WTC11 (cell line): ENCODE results near the gene HRH4. TPM values are rescaled to one million over a fixed set of nuclear protein-coding genes. Genes with fewer than 3 reads are reported as not detected.

Experiments
- ATAC-seq: fragments of 200-7000 bp; cut with Tn5 transposase; 2 replicates; pipeline ENCODE4 v1.10.0; 2021; ENCODE audit warnings: mild to moderate bottlenecking, moderate library complexity
- CTCF ChIA-PET: fragments of 300-600 bp; sonication (Branson Sonifier 250); formaldehyde crosslinking; loops from one replicate; lab custom pipeline; 2021; ENCODE audit warnings: antibody characterized with exemption; lab: Charles Lee
- POLR2A ChIA-PET: fragments of 350-600 bp; sonication (Branson Sonifier 250); formaldehyde crosslinking; loops from one replicate; lab custom pipeline; 2021; ENCODE audit warnings: antibody characterized with exemption; lab: Charles Lee
- DNase-seq: peaks from one replicate; pipeline ENCODE4 v3.0.0; 2021; ENCODE audit warnings: low spot score
- H3K27ac Mint-ChIP-seq: 2 replicates; pipeline ENCODE4 v1.8.0; 2021; ENCODE audit warnings: mixed read lengths
- H3K27me3 Mint-ChIP-seq: 2 replicates; pipeline ENCODE4 v1.8.0; 2021; ENCODE audit warnings: low read depth, mild to moderate bottlenecking, moderate library complexity, mixed read lengths
- H3K36me3 Mint-ChIP-seq: 2 replicates; pipeline ENCODE4 v1.8.0; 2021; ENCODE audit warnings: mixed read lengths
- H3K4me1 Mint-ChIP-seq: 2 replicates; pipeline ENCODE4 v1.8.0; 2022; ENCODE audit warnings: mixed read lengths
- H3K4me3 Mint-ChIP-seq: 2 replicates; pipeline ENCODE4 v1.8.0; 2021; ENCODE audit warnings: mild to moderate bottlenecking, moderate library complexity, mixed read lengths
- H3K9me3 Mint-ChIP-seq: 2 replicates; pipeline ENCODE4 v1.8.0; 2021; ENCODE audit warnings: mixed read lengths
- CDX4 ChIP-seq: fragments of 250-450 bp; sonication (Bioruptor Pico); IDR thresholded peaks from 2 replicates; pipeline ENCODE4 v1.9.0; 2021; ENCODE audit warnings: moderate library complexity, mild to moderate bottlenecking, inconsistent platforms, borderline replicate concordance
- CTCF ChIP-seq: fragments of 200-600 bp; IDR thresholded peaks from 2 replicates; pipeline ENCODE4 v1.8.0; 2022; ENCODE audit warnings: antibody characterized with exemption
- JAZF1 ChIP-seq: fragments of 250-450 bp; sonication (Bioruptor Pico); IDR thresholded peaks from 2 replicates; pipeline ENCODE4 v1.9.0; 2021; ENCODE audit warnings: moderate library complexity, mild to moderate bottlenecking, inconsistent platforms
- MYBL2 ChIP-seq: sonication (generic); formaldehyde crosslinking; IDR thresholded peaks from 2 replicates; pipeline ENCODE4 v1.8.1; 2023; ENCODE audit warnings: mild to moderate bottlenecking, moderate library complexity, missing genetic modification reagents
- NR2C2 ChIP-seq: sonication (generic); formaldehyde crosslinking; IDR thresholded peaks from 2 replicates; pipeline ENCODE4 v1.8.0; 2022; ENCODE audit warnings: mild to moderate bottlenecking, missing genetic modification reagents
- PRDM15 ChIP-seq: sonication (generic); formaldehyde crosslinking; IDR thresholded peaks from 2 replicates; pipeline ENCODE4 v1.8.0; 2022; ENCODE audit warnings: missing genetic modification reagents
- RORB ChIP-seq: fragments of 250-450 bp; sonication (Bioruptor Pico); IDR thresholded peaks from 2 replicates; pipeline ENCODE4 v1.9.0; 2021; ENCODE audit warnings: mild to moderate bottlenecking
- SOX15 ChIP-seq: fragments of 250-450 bp; sonication (Bioruptor Pico); IDR thresholded peaks from 2 replicates; pipeline ENCODE4 v1.9.0; 2021; ENCODE audit warnings: mild to moderate bottlenecking
- ZBTB21 ChIP-seq: sonication (generic); formaldehyde crosslinking; IDR thresholded peaks from 2 replicates; pipeline ENCODE4 v1.8.1; 2023; ENCODE audit warnings: mild to moderate bottlenecking, missing genetic modification reagents, borderline replicate concordance
- ZNF138 ChIP-seq: sonication (generic); formaldehyde crosslinking; conservative IDR thresholded peaks from 2 replicates; pipeline ENCODE4 v1.8.1; 2022; ENCODE audit warnings: mild to moderate bottlenecking, moderate library complexity, missing genetic modification reagents
- ZNF263 ChIP-seq: sonication (generic); formaldehyde crosslinking; IDR thresholded peaks from 2 replicates; pipeline ENCODE4 v1.8.1; 2022; ENCODE audit warnings: low read depth, mild to moderate bottlenecking, moderate library complexity, missing genetic modification reagents
- ZNF281 ChIP-seq: sonication (generic); formaldehyde crosslinking; IDR thresholded peaks from 2 replicates; pipeline ENCODE4 v1.8.0; 2023; ENCODE audit warnings: mild to moderate bottlenecking, missing genetic modification reagents
- ZNF396 ChIP-seq: fragments of 250-450 bp; sonication (Bioruptor Pico); IDR thresholded peaks from 2 replicates; pipeline ENCODE4 v1.8.0; 2021; ENCODE audit warnings: mild to moderate bottlenecking, moderate library complexity, borderline replicate concordance
- ZNF416 ChIP-seq: fragments of 250-450 bp; sonication (Bioruptor Pico); IDR thresholded peaks from 2 replicates; pipeline ENCODE4 v1.9.0; 2021; ENCODE audit warnings: mild to moderate bottlenecking, inconsistent platforms
- ZNF425 ChIP-seq: fragments of 250-450 bp; sonication (Bioruptor Pico); conservative IDR thresholded peaks from 2 replicates; pipeline ENCODE4 v1.9.0; 2021; ENCODE audit warnings: mild to moderate bottlenecking
- ZSCAN18 ChIP-seq: fragments of 250-450 bp; sonication (Bioruptor Pico); IDR thresholded peaks from 2 replicates; pipeline ENCODE4 v2.1.2; 2022; ENCODE audit warnings: mild to moderate bottlenecking, moderate library complexity
- total RNA-seq: library from RNA; stranded (reverse); gene quantifications from 3 replicates; pipeline ENCODE4 v1.2.3, GENCODE V29; 2021

HRH4 gene
- total RNA-seq, 1 experiment from 2014 or later, result not detected

- H3K36me3 Mint-ChIP-seq, result no peaks in the 10 kb centered on the region
- no peak for TF ChIP-seq ZSCAN18 (CRISPR knock-in tag)
- TF ChIP-seq CTCF, result no peak
- no peak for TF ChIP-seq ZNF263 (CRISPR knock-in tag)
- TF ChIP-seq SOX15 (CRISPR knock-in tag), result no peak
- TF ChIP-seq ZBTB21, result no peak
- no peak for TF ChIP-seq ZNF138
- TF ChIP-seq ZNF281 (CRISPR knock-in tag), result no peak
- no peak for TF ChIP-seq JAZF1 (CRISPR knock-in tag)
- no peak for TF ChIP-seq NR2C2 (CRISPR knock-in tag)
- TF ChIP-seq RORB (CRISPR knock-in tag), result no peak
- TF ChIP-seq ZNF425 (CRISPR knock-in tag), result no peak
- no peak for TF ChIP-seq MYBL2 (CRISPR knock-in tag)
- TF ChIP-seq, all 79 proteins: peak for 0
- Mint-ChIP-seq H3K4me1 (peaks cover 3% of the 10 kb centered on the region; the same call in 1 of the 2 replicates), H3K4me3 (no peak overlapping the region), H3K9me3 (no peaks in the 10 kb centered on the region), H3K27ac (no peak overlapping the region), H3K27me3 (no peaks in the 10 kb centered on the region)
- ATAC-seq (no peak), DNase-seq (no peak)
- ChIA-PET CTCF (interaction anchor here (0.9 to 3.8 kb wide), 2 partner anchors 11 to 14 kb away, joined by 3 to 23 read pairs; no protein-coding TSS in a partner anchor), POLR2A (no interaction called here)
Measured at GRCh38 chr18:24500217-24500616, 39.8 kb downstream of the HRH4 start.

- peaks cover 3% of the 10 kb centered on the region; the same call in 1 of the 2 replicates for H3K4me1 Mint-ChIP-seq
- TF ChIP-seq ZNF416 (CRISPR knock-in tag) (no peak), ZNF396 (CRISPR knock-in tag) (no peak), PRDM15 (CRISPR knock-in tag) (no peak), CDX4 (CRISPR knock-in tag) (no peak)
- TF ChIP-seq, all 79 proteins: peak for 0
- DNase-seq (no peak), ATAC-seq (no peak)
- H3K36me3 Mint-ChIP-seq, result no peaks in the 10 kb centered on the region
- POLR2A ChIA-PET, result no interaction called here
- H3K27me3 Mint-ChIP-seq, result no peaks in the 10 kb centered on the region
- CTCF ChIA-PET, result interaction anchor here (2.9 kb wide), 1 partner anchor 12 kb away, joined by 14 read pairs; no protein-coding TSS in a partner anchor
- no peak overlapping the region for H3K4me3 Mint-ChIP-seq
- H3K27ac Mint-ChIP-seq, result no peak overlapping the region
- H3K9me3 Mint-ChIP-seq, result no peaks in the 10 kb centered on the region
Measured at GRCh38 chr18:24500766-24501165, 40.3 kb downstream of the HRH4 start.
